ENCODE data around the gene SMG6. TPM values are rescaled to one million over a fixed set of nuclear protein-coding genes. Genes with fewer than 3 reads are reported as not detected.

SMG6 gene
- total and polyA plus RNA-seq, 4 experiments from 2014 or later: 3.8 to 58.5 (median 30.6) TPM

GRCh38 chr17:2113279-2113622 lies 190.3 kb downstream of the SMG6 start:
- DNase-seq: no peak
- Histone ChIP-seq H3K4me1 (ENCODE audit: insufficient read depth, low read length) (no peaks in the 10 kb centered on the region), H3K27ac (ENCODE audit: low read depth, low read length) (no peak overlapping the region), H3K4me3 (ENCODE audit: low read length in 2 of 2) (no peak overlapping the region), H3K9me3 (ENCODE audit: control insufficient read depth in 1 of 2, low read length in 2 of 2) (no peaks in the 10 kb centered on the region), H3K27me3 (ENCODE audit: insufficient read depth, low read length) (no peaks in the 10 kb centered on the region), H3K36me3 (ENCODE audit: insufficient read depth, low read length) (no peaks in the 10 kb centered on the region)
- intact Hi-C loops (cut with micrococcal nuclease): no loop called here
- peaks cover 0 to 8% (median 3%) of the 10 kb centered on the region in 4 donors for H3K4me1 Mint-ChIP-seq
- no peak overlapping the region for H3K4me3 Mint-ChIP-seq
- H3K27ac Mint-ChIP-seq: no peak overlapping the region
- CTCF ChIA-PET (ENCODE audit: partially characterized antibody): interaction anchor here (1.6 kb wide), 1 partner anchor 59 kb away, joined by 4 read pairs; no protein-coding TSS in a partner anchor
- peaks cover 0 to 3% of the 10 kb centered on the region in 2 donors for H3K36me3 Mint-ChIP-seq
- H3K9me3 Mint-ChIP-seq: no peaks in the 10 kb centered on the region
- POLR2A ChIA-PET (ENCODE audit: partially characterized antibody): no interaction called here
- no peaks in the 10 kb centered on the region for H3K27me3 Mint-ChIP-seq

GRCh38 chr17:2111691-2112090 lies 191.9 kb downstream of the SMG6 start:
- Histone ChIP-seq H3K27ac (ENCODE audit: low read depth, low read length) (no peak overlapping the region), H3K9me3 (ENCODE audit: control insufficient read depth in 1 of 2, low read length in 2 of 2) (no peaks in the 10 kb centered on the region), H3K36me3 (ENCODE audit: insufficient read depth, low read length) (no peaks in the 10 kb centered on the region), H3K4me3 (ENCODE audit: low read length in 2 of 2) (no peak overlapping the region), H3K27me3 (ENCODE audit: insufficient read depth, low read length) (no peaks in the 10 kb centered on the region), H3K4me1 (ENCODE audit: insufficient read depth, low read length) (no peaks in the 10 kb centered on the region)
- CTCF ChIA-PET (ENCODE audit: partially characterized antibody): interaction anchor here (1.1 kb wide), 1 partner anchor 13 kb away, joined by 3 read pairs; no protein-coding TSS in a partner anchor
- no peak for DNase-seq
- H3K27me3 Mint-ChIP-seq: no peaks in the 10 kb centered on the region
- H3K9me3 Mint-ChIP-seq: no peaks in the 10 kb centered on the region
- H3K4me3 Mint-ChIP-seq: no peak overlapping the region
- H3K27ac Mint-ChIP-seq: peak overlapping the region in 1 of 7 donors; percentile 4
- POLR2A ChIA-PET (ENCODE audit: partially characterized antibody): no interaction called here
- peaks cover 8 to 9% of the 10 kb centered on the region in 2 donors for H3K36me3 Mint-ChIP-seq
- H3K4me1 Mint-ChIP-seq: peaks cover 0 to 8% (median 3%) of the 10 kb centered on the region in 4 donors
- intact Hi-C loops (cut with micrococcal nuclease): no loop called here

DNA sequence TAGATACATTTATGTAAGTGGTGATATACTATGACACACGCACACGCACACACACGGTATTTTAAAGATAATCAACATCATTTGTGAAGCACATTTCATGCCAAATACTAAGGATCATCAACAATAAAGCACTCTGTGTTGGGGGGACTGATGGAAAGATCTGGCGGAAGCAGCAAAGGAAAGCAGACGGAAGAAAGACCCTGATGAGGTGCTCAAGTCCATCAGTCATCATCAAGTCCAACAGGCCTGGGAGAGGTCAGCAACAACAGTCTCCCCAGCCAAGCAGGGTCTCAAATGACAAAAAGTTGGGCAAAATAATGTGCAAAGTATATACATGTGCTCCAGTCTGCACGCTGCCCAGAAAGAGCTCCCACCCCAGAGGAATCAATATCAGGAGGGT lies 193.1 kb downstream of the SMG6 start:
- H3K27me3 ChIP-seq (ENCODE audit: insufficient read depth, low read length): no peaks in the 10 kb centered on the region
- POLR2A ChIA-PET (ENCODE audit: partially characterized antibody): no interaction called here
- Mint-ChIP-seq H3K27me3 (no peaks in the 10 kb centered on the region), H3K27ac (no peak overlapping the region), H3K4me3 (no peak overlapping the region), H3K9me3 (no peaks in the 10 kb centered on the region), H3K36me3 (peaks cover 11 to 12% of the 10 kb centered on the region in 2 donors), H3K4me1 (peaks cover 0 to 8% (median 3%) of the 10 kb centered on the region in 4 donors)
- no peaks in the 10 kb centered on the region for H3K36me3 ChIP-seq (ENCODE audit: insufficient read depth, low read length)
- H3K4me3 ChIP-seq (ENCODE audit: low read length in 2 of 2): no peak overlapping the region
- H3K27ac ChIP-seq (ENCODE audit: low read depth, low read length): no peak overlapping the region
- H3K9me3 ChIP-seq (ENCODE audit: control insufficient read depth in 1 of 2, low read length in 2 of 2): no peaks in the 10 kb centered on the region
- H3K4me1 ChIP-seq (ENCODE audit: insufficient read depth, low read length): no peaks in the 10 kb centered on the region
- intact Hi-C loops (cut with micrococcal nuclease): no loop called here
- no peak for DNase-seq
- CTCF ChIA-PET (ENCODE audit: partially characterized antibody): interaction anchor here (1.0 to 1.1 kb wide), 2 partner anchors 11 to 143 kb away, joined by 3 read pairs; no protein-coding TSS in a partner anchor

DNA sequence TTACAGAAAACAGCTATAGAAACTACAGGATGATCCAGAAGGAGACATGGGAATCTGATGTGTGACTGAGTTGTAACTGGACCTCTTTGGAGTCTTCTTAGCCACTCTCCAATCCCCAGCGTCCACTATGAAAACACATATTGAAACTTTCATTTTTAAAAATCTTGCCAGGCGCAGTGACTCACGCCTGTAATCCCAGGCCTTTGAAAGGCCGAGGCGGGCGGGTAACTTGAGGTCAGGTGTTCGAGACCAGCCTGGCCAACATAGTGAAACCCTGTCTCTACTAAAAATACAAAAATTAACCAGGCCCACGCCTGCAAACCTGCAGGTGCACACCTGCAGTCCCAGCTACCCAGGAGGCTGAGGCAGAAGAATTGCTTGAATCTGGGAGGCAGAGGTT lies 195.4 kb downstream of the SMG6 start:
- no peaks in the 10 kb centered on the region for H3K4me1 ChIP-seq (ENCODE audit: insufficient read depth, low read length)
- H3K27ac ChIP-seq (ENCODE audit: low read depth, low read length): no peak overlapping the region
- ChIA-PET CTCF (ENCODE audit: partially characterized antibody) (interaction anchor here (0.9 kb wide), 1 partner anchor 137 kb away, joined by 3 read pairs; no protein-coding TSS in a partner anchor), POLR2A (ENCODE audit: partially characterized antibody) (no interaction called here)
- peaks cover 2 to 9% (median 4%) of the 10 kb centered on the region in 4 donors for H3K4me1 Mint-ChIP-seq
- H3K27me3 Mint-ChIP-seq: no peaks in the 10 kb centered on the region
- DNase-seq: no peak
- H3K9me3 ChIP-seq (ENCODE audit: control insufficient read depth in 1 of 2, low read length in 2 of 2): no peaks in the 10 kb centered on the region
- H3K27me3 ChIP-seq (ENCODE audit: insufficient read depth, low read length): no peaks in the 10 kb centered on the region
- H3K36me3 ChIP-seq (ENCODE audit: insufficient read depth, low read length): no peaks in the 10 kb centered on the region
- no peak overlapping the region for H3K4me3 ChIP-seq (ENCODE audit: low read length in 2 of 2)
- no peak overlapping the region for H3K27ac Mint-ChIP-seq
- peaks cover 11 to 18% of the 10 kb centered on the region in 2 donors for H3K36me3 Mint-ChIP-seq
- H3K4me3 Mint-ChIP-seq: no peak overlapping the region
- intact Hi-C loops (cut with micrococcal nuclease): no loop called here
- H3K9me3 Mint-ChIP-seq: no peaks in the 10 kb centered on the region

GRCh38 chr17:2107506-2107905 lies 196.1 kb downstream of the SMG6 start:
- H3K9me3 Mint-ChIP-seq: no peaks in the 10 kb centered on the region
- intact Hi-C loops (cut with micrococcal nuclease): no loop called here
- no peaks in the 10 kb centered on the region for H3K9me3 ChIP-seq (ENCODE audit: control insufficient read depth in 1 of 2, low read length in 2 of 2)
- DNase-seq: no peak
- POLR2A ChIA-PET (ENCODE audit: partially characterized antibody): no interaction called here
- no peak overlapping the region for H3K4me3 Mint-ChIP-seq
- no peak overlapping the region for H3K27ac ChIP-seq (ENCODE audit: low read depth, low read length)
- H3K27me3 Mint-ChIP-seq: no peaks in the 10 kb centered on the region
- no peaks in the 10 kb centered on the region for H3K27me3 ChIP-seq (ENCODE audit: insufficient read depth, low read length)
- CTCF ChIA-PET (ENCODE audit: partially characterized antibody): interaction anchor here (0.9 kb wide), 1 partner anchor 138 kb away, joined by 3 read pairs; no protein-coding TSS in a partner anchor
- H3K36me3 ChIP-seq (ENCODE audit: insufficient read depth, low read length): no peaks in the 10 kb centered on the region
- H3K4me1 Mint-ChIP-seq: peaks cover 5 to 16% (median 8%) of the 10 kb centered on the region in 4 donors
- peaks cover 14 to 25% of the 10 kb centered on the region in 2 donors for H3K36me3 Mint-ChIP-seq
- H3K27ac Mint-ChIP-seq: peak overlapping the region in 1 of 7 donors; percentile 67
- H3K4me3 ChIP-seq (ENCODE audit: low read length in 2 of 2): no peak overlapping the region
- no peaks in the 10 kb centered on the region for H3K4me1 ChIP-seq (ENCODE audit: insufficient read depth, low read length)

- H3K4me3 ChIP-seq (ENCODE audit: low read length in 2 of 2): no peak overlapping the region
- no peaks in the 10 kb centered on the region for H3K27me3 ChIP-seq (ENCODE audit: insufficient read depth, low read length)
- ChIA-PET CTCF (ENCODE audit: partially characterized antibody) (interaction anchor here (0.9 kb wide), 1 partner anchor 138 kb away, joined by 3 read pairs; no protein-coding TSS in a partner anchor), POLR2A (ENCODE audit: partially characterized antibody) (no interaction called here)
- H3K36me3 Mint-ChIP-seq: peaks cover 14 to 25% of the 10 kb centered on the region in 2 donors
- intact Hi-C loops (cut with micrococcal nuclease): no loop called here
- H3K27ac Mint-ChIP-seq: no peak overlapping the region
- H3K4me1 ChIP-seq (ENCODE audit: insufficient read depth, low read length): peaks cover under 1% of the 10 kb centered on the region
- H3K4me1 Mint-ChIP-seq: peaks cover 5 to 17% (median 8%) of the 10 kb centered on the region in 4 donors
- H3K27ac ChIP-seq (ENCODE audit: low read depth, low read length): no peak overlapping the region
- DNase-seq: no peak
- H3K36me3 ChIP-seq (ENCODE audit: insufficient read depth, low read length): no peaks in the 10 kb centered on the region
- no peaks in the 10 kb centered on the region for H3K9me3 ChIP-seq (ENCODE audit: control insufficient read depth in 1 of 2, low read length in 2 of 2)
- no peaks in the 10 kb centered on the region for H3K27me3 Mint-ChIP-seq
- no peaks in the 10 kb centered on the region for H3K9me3 Mint-ChIP-seq
- no peak overlapping the region for H3K4me3 Mint-ChIP-seq
Measured at GRCh38 chr17:2107050-2107449, 196.5 kb downstream of the SMG6 start.

DNA sequence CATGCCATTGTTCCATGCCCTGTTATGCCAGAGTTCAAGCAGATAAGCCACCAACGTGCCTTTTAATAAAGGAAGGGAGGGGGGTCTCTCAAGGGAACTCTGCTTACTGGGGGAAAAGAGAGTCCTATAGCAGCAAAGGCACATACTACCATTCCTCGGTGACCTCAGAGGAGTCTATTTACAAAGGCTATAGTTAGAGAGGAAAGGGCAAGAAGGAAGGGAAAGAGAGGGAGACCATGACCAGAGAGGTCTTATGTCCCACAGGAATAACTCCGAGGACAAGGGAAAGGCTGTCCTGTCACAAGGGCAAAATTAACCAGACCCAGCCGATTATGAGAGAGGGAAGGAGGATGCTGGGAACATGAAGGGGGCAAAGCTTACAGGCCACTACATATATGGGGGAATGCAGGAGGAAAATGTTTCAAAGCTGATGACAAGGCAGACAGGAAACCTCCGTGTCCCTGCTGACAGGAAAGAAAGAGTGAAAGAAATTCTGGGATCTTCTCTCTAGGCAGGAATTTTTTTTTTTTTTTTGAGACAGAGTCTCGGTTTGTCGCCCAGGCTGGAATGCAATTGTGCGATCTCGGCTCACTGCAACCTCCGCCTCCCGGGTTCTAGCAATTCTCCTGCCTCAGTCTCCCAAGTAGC lies 197.2 kb downstream of the SMG6 start:
- Mint-ChIP-seq H3K4me3 (no peak overlapping the region), H3K27ac (peak overlapping the region in 2 of 7 donors; percentile 9 to 75), H3K27me3 (no peaks in the 10 kb centered on the region), H3K36me3 (peaks cover 15 to 25% of the 10 kb centered on the region in 2 donors), H3K4me1 (peaks cover 7 to 17% (median 12%) of the 10 kb centered on the region in 4 donors), H3K9me3 (no peaks in the 10 kb centered on the region)
- DNase-seq: no peak
- Histone ChIP-seq H3K4me3 (ENCODE audit: low read length in 2 of 2) (no peak overlapping the region), H3K9me3 (ENCODE audit: control insufficient read depth in 1 of 2, low read length in 2 of 2) (no peaks in the 10 kb centered on the region), H3K4me1 (ENCODE audit: insufficient read depth, low read length) (peaks cover 6% of the 10 kb centered on the region), H3K27ac (ENCODE audit: low read depth, low read length) (no peak overlapping the region), H3K36me3 (ENCODE audit: insufficient read depth, low read length) (no peaks in the 10 kb centered on the region), H3K27me3 (ENCODE audit: insufficient read depth, low read length) (no peaks in the 10 kb centered on the region)
- POLR2A ChIA-PET (ENCODE audit: partially characterized antibody): no interaction called here
- CTCF ChIA-PET (ENCODE audit: partially characterized antibody): no interaction called here
- intact Hi-C loops (cut with micrococcal nuclease): no loop called here

All from CD4-positive, alpha-beta memory T cell (primary cell).